CD4-positive, alpha-beta memory T cell (primary cell): ENCODE results near the gene SUGCT. TPM values are rescaled to one million over a fixed set of nuclear protein-coding genes. Genes with fewer than 3 reads are reported as not detected.
"Not testable (repeated sequence)": the region's sequence is repeated elsewhere in the genome, so short reads cannot be mapped to it uniquely, and the experiment has no call there.

Experiments
- CTCF ChIA-PET: fragments of 350-600 bp; sonication (Branson Sonifier 250); formaldehyde crosslinking; loops from one replicate; lab custom pipeline; 2021; ENCODE audit warnings: inconsistent platforms; ENCODE audit not compliant: partially characterized antibody; lab: Charles Lee
- POLR2A ChIA-PET: fragments of 350-600 bp; sonication (Branson Sonifier 250); formaldehyde crosslinking; loops from one replicate; lab custom pipeline; 2021; ENCODE audit not compliant: partially characterized antibody; lab: Charles Lee
- DNase-seq, 5 donors: peaks; one replicate each; pipeline versions ENCODE4 v3.0.0 to v3.0.0-alpha.2; 2020 to 2022; ENCODE audit warnings: mixed read lengths in 1 of 5
- H3K27ac ChIP-seq: one replicate; pipeline ENCODE4 v1.7.0; 2013; ENCODE audit warnings: low read depth, low read length
- H3K27me3 ChIP-seq: 2 replicates; pipeline ENCODE4 v1.7.0; 2013; ENCODE audit warnings: mild to moderate bottlenecking, low read length, moderate library complexity; ENCODE audit not compliant: insufficient read depth
- H3K36me3 ChIP-seq: 2 replicates; pipeline ENCODE4 v1.7.0; 2013; ENCODE audit warnings: mild to moderate bottlenecking, low read length, moderate library complexity; ENCODE audit not compliant: insufficient read depth
- H3K4me1 ChIP-seq: 2 replicates; pipeline ENCODE4 v1.7.0; 2013; ENCODE audit warnings: mild to moderate bottlenecking, low read length, moderate library complexity; ENCODE audit not compliant: insufficient read depth
- H3K4me3 ChIP-seq, 2 donors: one replicate each; pipeline ENCODE4 v1.7.0; 2013; ENCODE audit warnings: low read length in 2 of 2, mild to moderate bottlenecking in 1 of 2
- H3K9me3 ChIP-seq, 2 donors: one replicate each; pipeline ENCODE4 v1.7.0; 2013; ENCODE audit warnings: low read length in 2 of 2, control low read depth in 1 of 2; ENCODE audit not compliant: control insufficient read depth in 1 of 2
- H3K27ac Mint-ChIP-seq, 7 donors: one replicate each; pipeline ENCODE4 v1.8.0; 2020 to 2021; ENCODE audit warnings: mixed read lengths in 7 of 7, mild to moderate bottlenecking in 6 of 7, inconsistent platforms in 3 of 7, moderate library complexity in 3 of 7
- H3K27me3 Mint-ChIP-seq, 2 donors: one replicate each; pipeline ENCODE4 v1.8.0; 2020 to 2021; ENCODE audit warnings: mixed read lengths in 2 of 2
- H3K36me3 Mint-ChIP-seq, 2 donors: one replicate each; pipeline ENCODE4 v1.8.0; 2020 to 2021; ENCODE audit warnings: mixed read lengths in 2 of 2, inconsistent platforms in 1 of 2, mild to moderate bottlenecking in 1 of 2
- H3K4me1 Mint-ChIP-seq, 4 donors: one replicate each; pipeline ENCODE4 v1.8.0; 2020 to 2021; ENCODE audit warnings: mixed read lengths in 4 of 4, mild to moderate bottlenecking in 1 of 4
- H3K4me3 Mint-ChIP-seq, 8 donors: one replicate each; pipeline ENCODE4 v1.8.0; 2020 to 2021; ENCODE audit warnings: mixed read lengths in 8 of 8, mild to moderate bottlenecking in 7 of 8, moderate library complexity in 6 of 8, inconsistent platforms in 3 of 8
- H3K9me3 Mint-ChIP-seq, 8 donors: one replicate each; pipeline ENCODE4 v1.8.0; 2020 to 2021; ENCODE audit warnings: mixed read lengths in 8 of 8, mild to moderate bottlenecking in 5 of 8, inconsistent platforms in 3 of 8, moderate library complexity in 1 of 8
- intact Hi-C: fragments of 100-400 bp; cut with micrococcal nuclease; formaldehyde crosslinking; loops from one replicate; pipeline ENCODE4 v1.15.1; 2023
- polyA plus RNA-seq, 2 donors: library from polyadenylated mRNA; unstranded; fragments of 300-500 nt; fragmentation: Illumina TruSeq; gene quantifications; one replicate each; pipeline ENCODE4 v1.2.3, GENCODE V29; 2021
- total RNA-seq, 2 experiments: library from RNA; stranded (reverse); gene quantifications; one replicate each; pipeline ENCODE4 v1.2.3, GENCODE V29; 2021

The SUGCT gene
- total and polyA plus RNA-seq, 4 experiments from 2014 or later = 0.41 to 4.4 (median 1.2) TPM

DNA sequence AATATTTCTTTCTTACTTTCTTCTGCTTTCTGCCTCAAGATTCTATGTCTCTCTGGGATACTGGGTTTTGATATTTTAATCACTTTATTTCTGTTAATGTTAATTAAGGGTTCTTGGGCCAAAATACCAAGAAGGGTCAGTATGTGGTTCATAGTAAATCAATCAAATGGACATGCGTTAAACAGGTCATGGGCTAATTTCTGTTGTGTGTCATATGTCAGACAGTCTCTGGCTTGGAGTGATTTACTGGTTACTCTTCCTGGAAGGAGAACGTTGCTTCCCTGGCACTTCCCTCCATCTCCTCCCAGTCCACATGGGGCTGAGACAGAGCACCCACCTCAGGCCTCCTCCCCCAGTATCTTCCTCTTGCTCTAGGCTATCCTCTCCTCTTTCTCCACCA lies 489.1 kb downstream of the SUGCT start:
- Mint-ChIP-seq H3K27me3 (peaks cover 0 to 3% of the 10 kb centered on the region in 2 donors), H3K4me1 (peaks cover 0 to 1% (median 0%) of the 10 kb centered on the region in 4 donors), H3K36me3 (no peaks in the 10 kb centered on the region), H3K4me3 (no peak overlapping the region), H3K27ac (no peak overlapping the region), H3K9me3 (peaks cover 0 to 20% (median 8%) of the 10 kb centered on the region in 8 donors)
- ChIA-PET POLR2A (no interaction called here), CTCF (no interaction called here)
- Histone ChIP-seq H3K27me3 (no peaks in the 10 kb centered on the region), H3K4me3 (no peak overlapping the region), H3K27ac (no peak overlapping the region), H3K9me3 (no peaks in the 10 kb centered on the region), H3K36me3 (no peaks in the 10 kb centered on the region), H3K4me1 (no peaks in the 10 kb centered on the region)
- no peak for DNase-seq
- intact Hi-C loops = no loop called here

DNA sequence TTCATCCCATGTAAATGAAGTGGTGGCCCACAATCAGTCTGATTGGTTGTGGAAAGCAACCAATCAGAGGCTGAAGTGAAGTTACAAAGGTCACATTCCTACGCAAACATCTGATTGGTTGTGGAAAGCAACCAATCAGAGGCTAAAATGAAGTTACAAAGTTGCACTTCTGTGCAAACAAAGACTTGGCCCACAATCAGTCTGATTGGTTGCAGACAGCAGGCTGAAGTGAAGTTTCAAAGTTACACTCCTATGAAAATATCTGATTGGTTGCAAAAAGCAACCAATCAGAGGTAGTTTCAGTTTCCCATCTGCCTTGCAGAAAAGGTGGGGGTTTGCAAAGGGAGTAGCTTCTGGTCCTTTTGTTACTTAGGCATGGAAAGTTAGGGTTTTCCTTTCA lies 492.6 kb downstream of the SUGCT start:
- POLR2A ChIA-PET, H3K27me3 ChIP-seq, H3K36me3 Mint-ChIP-seq: not testable (repeated sequence)

DNA sequence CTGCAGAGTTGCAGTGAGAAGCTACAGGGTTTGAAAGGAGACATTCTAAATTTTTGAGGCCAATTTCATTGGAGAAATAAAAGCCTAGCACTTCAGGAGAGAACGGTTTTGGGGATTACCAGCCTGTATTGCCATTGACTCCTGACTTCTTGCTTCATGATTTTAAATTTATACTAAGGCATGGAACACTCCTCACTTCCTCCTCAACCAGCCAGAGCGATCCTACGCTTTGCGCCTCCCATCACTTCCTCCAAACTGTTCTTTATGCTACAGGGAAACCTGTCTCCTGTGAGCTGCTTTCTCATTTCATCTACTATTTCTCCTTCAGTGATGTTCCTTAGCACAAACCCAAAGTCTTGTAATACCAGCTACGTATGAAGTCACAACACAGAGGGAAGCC lies 495.1 kb downstream of the SUGCT start:
- Histone ChIP-seq H3K4me3 (no peak overlapping the region), H3K36me3 (no peaks in the 10 kb centered on the region), H3K9me3 (no peaks in the 10 kb centered on the region), H3K27me3 (no peaks in the 10 kb centered on the region), H3K27ac (no peak overlapping the region), H3K4me1 (no peaks in the 10 kb centered on the region)
- intact Hi-C loops = no loop called here
- no peak for DNase-seq
- no peaks in the 10 kb centered on the region for H3K36me3 Mint-ChIP-seq
- H3K4me1 Mint-ChIP-seq = peaks cover 0 to 1% (median 0%) of the 10 kb centered on the region in 4 donors
- no peak overlapping the region for H3K4me3 Mint-ChIP-seq
- peaks cover 0 to 3% of the 10 kb centered on the region in 2 donors for H3K27me3 Mint-ChIP-seq
- POLR2A ChIA-PET = no interaction called here
- no peak overlapping the region for H3K27ac Mint-ChIP-seq
- peaks cover 0 to 19% (median 6%) of the 10 kb centered on the region in 8 donors for H3K9me3 Mint-ChIP-seq
- CTCF ChIA-PET = no interaction called here

More for the DNA sequence above, 492.6 kb downstream of the SUGCT start:
- H3K4me3 ChIP-seq, H3K27ac ChIP-seq, H3K4me1 ChIP-seq, intact Hi-C loops, CTCF ChIA-PET, DNase-seq, H3K27me3 Mint-ChIP-seq, H3K4me1 Mint-ChIP-seq, H3K27ac Mint-ChIP-seq, H3K36me3 ChIP-seq, H3K4me3 Mint-ChIP-seq, H3K9me3 ChIP-seq: not testable (repeated sequence)
- H3K9me3 Mint-ChIP-seq = peaks cover 0 to 24% (median 8%) of the 10 kb centered on the region in 8 donors

DNA sequence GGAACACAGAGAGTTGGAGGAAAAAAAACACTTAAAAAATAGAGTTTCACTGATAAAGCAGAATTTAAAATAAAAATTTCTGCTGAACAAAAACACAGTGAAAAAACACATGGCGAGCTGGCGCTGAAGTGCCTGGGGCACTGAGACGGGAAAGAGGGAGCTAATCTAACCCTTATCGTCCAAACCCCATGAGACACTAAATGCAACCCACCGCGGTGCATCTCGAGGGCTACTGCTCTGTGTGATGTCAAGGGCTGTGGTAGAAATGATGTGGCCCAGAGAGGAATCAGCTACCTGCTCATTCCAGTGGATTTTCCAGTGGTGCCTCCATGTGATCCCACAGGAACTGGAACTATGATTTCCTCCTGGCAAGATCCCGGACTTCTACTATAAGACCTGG lies 499.3 kb downstream of the SUGCT start:
- H3K36me3 Mint-ChIP-seq = no peaks in the 10 kb centered on the region
- intact Hi-C loops = no loop called here
- ChIA-PET CTCF (no interaction called here), POLR2A (no interaction called here)
- H3K9me3 Mint-ChIP-seq = peaks cover 0 to 12% (median 2%) of the 10 kb centered on the region in 8 donors
- no peaks in the 10 kb centered on the region for H3K36me3 ChIP-seq
- H3K4me1 Mint-ChIP-seq = no peaks in the 10 kb centered on the region
- H3K9me3 ChIP-seq = no peaks in the 10 kb centered on the region
- no peak overlapping the region for H3K27ac ChIP-seq
- peaks cover 0 to 2% of the 10 kb centered on the region in 2 donors for H3K27me3 Mint-ChIP-seq
- H3K4me1 ChIP-seq = no peaks in the 10 kb centered on the region
- H3K27me3 ChIP-seq = no peaks in the 10 kb centered on the region
- H3K27ac Mint-ChIP-seq = no peak overlapping the region
- no peak for DNase-seq
- no peak overlapping the region for H3K4me3 ChIP-seq
- H3K4me3 Mint-ChIP-seq = no peak overlapping the region

DNA sequence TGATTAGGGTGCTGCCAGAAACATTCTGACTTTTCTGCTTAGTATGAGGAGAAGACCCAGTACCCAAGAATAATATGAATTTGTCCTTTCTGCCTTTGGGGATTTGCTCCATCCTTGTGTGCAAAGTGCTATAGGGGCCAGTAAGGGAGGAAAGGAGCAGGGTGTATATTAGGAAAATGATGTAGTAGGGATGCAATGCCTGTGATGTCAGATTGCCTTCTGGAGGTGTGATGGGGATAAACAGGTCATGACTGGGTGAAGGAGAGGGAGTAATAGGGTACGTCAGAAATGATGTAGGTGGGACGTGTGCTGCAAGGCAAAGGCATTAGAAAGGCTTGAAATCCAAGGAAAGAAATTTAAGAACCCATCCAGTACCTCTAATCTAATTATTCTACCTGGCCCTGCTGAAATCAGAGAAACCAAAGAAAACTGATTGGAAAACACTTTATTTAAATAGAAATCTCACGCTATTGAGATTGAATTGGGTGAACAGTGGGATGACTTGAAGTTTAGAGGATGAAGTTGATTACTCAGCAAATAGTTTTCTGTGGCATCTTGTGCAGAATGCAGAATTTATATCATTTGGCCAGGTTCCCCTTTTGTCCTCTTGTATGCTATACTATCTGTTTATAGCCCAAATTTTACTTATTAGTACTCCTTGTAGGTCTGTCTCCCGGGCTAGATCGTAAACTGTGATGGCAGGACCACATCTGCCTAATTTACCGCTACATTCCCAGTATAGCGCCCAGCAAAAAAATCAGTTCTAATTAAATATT lies 503.9 kb downstream of the SUGCT start:
- no peak overlapping the region for H3K27ac Mint-ChIP-seq
- no peak overlapping the region for H3K4me3 Mint-ChIP-seq
- no peak overlapping the region for H3K27ac ChIP-seq
- H3K4me1 Mint-ChIP-seq = no peaks in the 10 kb centered on the region
- ChIA-PET POLR2A (no interaction called here), CTCF (no interaction called here)
- peaks cover 0 to 2% of the 10 kb centered on the region in 2 donors for H3K27me3 Mint-ChIP-seq
- no peaks in the 10 kb centered on the region for H3K4me1 ChIP-seq
- H3K27me3 ChIP-seq = no peaks in the 10 kb centered on the region
- intact Hi-C loops = no loop called here
- peaks cover 0 to 12% (median 4%) of the 10 kb centered on the region in 8 donors for H3K9me3 Mint-ChIP-seq
- no peak overlapping the region for H3K4me3 ChIP-seq
- peaks cover 0 to 3% of the 10 kb centered on the region in 2 donors for H3K9me3 ChIP-seq
- no peaks in the 10 kb centered on the region for H3K36me3 ChIP-seq
- DNase-seq = no peak
- no peaks in the 10 kb centered on the region for H3K36me3 Mint-ChIP-seq

DNA sequence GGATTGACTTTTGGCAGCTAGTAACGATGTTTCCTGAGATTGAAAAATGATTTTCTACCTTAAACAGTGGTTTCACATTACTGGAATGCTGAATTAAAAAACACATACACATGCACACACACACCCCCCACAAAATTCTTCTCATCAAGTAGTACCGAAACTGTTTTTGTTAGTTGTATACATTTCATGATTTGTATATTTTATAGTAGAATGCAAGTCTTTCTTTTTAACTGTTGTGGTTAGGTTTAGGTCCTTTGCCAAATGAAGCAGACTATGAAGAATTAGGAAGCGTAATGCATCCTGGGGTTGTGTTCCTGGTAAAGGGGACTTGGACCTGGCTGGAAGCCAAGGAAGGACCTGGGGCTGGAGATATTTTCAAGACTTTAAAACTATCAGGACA lies 505.8 kb downstream of the SUGCT start:
- H3K36me3 ChIP-seq = no peaks in the 10 kb centered on the region
- H3K9me3 Mint-ChIP-seq = peaks cover 0 to 15% (median 3%) of the 10 kb centered on the region in 8 donors
- ChIA-PET POLR2A (no interaction called here), CTCF (no interaction called here)
- H3K27ac ChIP-seq = no peak overlapping the region
- H3K27me3 Mint-ChIP-seq = peaks cover 0 to 4% of the 10 kb centered on the region in 2 donors
- no peaks in the 10 kb centered on the region for H3K27me3 ChIP-seq
- no peak overlapping the region for H3K4me3 ChIP-seq
- peaks cover 0 to 8% (median 0%) of the 10 kb centered on the region in 4 donors for H3K4me1 Mint-ChIP-seq
- no peak overlapping the region for H3K27ac Mint-ChIP-seq
- no peak overlapping the region for H3K4me3 Mint-ChIP-seq
- intact Hi-C loops = no loop called here
- H3K4me1 ChIP-seq = no peaks in the 10 kb centered on the region
- peaks cover 0 to 3% of the 10 kb centered on the region in 2 donors for H3K9me3 ChIP-seq
- H3K36me3 Mint-ChIP-seq = no peaks in the 10 kb centered on the region
- DNase-seq = no peak

DNA sequence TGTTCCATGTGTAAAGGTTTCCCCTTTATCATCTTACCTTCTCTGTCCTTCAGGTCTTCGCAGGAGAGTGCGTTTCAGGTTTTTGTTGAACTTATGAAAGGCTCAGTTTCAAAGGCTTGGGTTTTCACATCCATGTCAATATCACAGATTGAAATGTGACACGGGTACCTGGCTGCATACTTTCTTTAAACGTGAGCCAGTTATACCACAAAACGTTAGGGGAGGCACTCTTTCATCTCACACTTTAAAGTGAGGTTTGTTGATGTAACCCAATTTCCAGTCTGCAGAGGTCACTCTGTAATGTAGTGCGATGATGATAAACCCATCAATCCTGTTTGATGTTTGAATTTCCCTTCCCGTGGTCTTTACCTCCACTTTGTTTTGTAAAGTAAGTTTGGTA lies 506.9 kb downstream of the SUGCT start:
- H3K9me3 ChIP-seq = peaks cover 0 to 3% of the 10 kb centered on the region in 2 donors
- no peak overlapping the region for H3K27ac Mint-ChIP-seq
- intact Hi-C loops = no loop called here
- H3K27me3 ChIP-seq = no peaks in the 10 kb centered on the region
- DNase-seq = no peak
- CTCF ChIA-PET = no interaction called here
- H3K9me3 Mint-ChIP-seq = peaks cover 0 to 26% (median 6%) of the 10 kb centered on the region in 8 donors
- H3K4me1 Mint-ChIP-seq = peaks cover 0 to 8% (median 0%) of the 10 kb centered on the region in 4 donors
- H3K4me1 ChIP-seq = no peaks in the 10 kb centered on the region
- H3K4me3 ChIP-seq = no peak overlapping the region
- H3K27me3 Mint-ChIP-seq = peaks cover 0 to 4% of the 10 kb centered on the region in 2 donors
- POLR2A ChIA-PET = no interaction called here
- H3K36me3 Mint-ChIP-seq = no peaks in the 10 kb centered on the region
- no peaks in the 10 kb centered on the region for H3K36me3 ChIP-seq
- no peak overlapping the region for H3K4me3 Mint-ChIP-seq
- H3K27ac ChIP-seq = no peak overlapping the region
